ENCODE data around the gene CDV3.

Gene CDV3

DNA sequence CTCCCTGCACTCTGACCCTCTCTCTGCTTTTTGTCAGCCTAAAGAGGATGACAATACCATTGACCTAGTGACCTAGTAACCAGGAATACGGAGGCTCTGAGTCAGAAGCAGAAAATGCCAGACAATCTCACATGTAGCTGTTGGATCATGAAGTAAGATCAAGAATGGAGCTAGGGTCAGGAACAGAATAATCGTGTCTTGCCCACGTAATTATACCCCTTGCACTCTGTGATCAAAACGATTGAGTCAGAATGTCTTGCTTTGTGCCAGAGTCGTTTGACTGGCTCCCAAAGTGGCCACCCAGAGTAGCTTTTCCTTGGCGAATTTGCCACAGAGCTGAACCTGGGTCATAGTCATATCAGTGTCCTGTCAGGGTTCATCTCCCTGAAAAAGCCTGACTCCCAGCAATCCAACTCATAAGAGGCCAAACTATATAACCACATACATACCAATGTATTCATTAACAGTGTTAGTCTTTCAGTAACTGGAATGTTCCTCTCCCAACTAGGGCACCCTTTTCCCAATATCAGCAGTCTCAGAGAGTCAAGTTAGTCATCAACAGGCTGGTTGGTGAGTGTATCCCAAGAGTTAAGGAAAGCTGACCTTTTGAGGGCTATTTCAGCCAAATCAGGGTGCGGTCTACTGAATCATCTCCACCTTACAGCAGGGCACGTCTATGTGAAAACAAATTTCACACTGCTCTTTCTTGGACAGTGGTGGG lies 5.0 kb upstream of the CDV3 start:
- no peak for TF ChIP-seq CTCF (IDR thresholded peaks at IDR 0.05; ENCODE audit: extremely low read depth, insufficient read depth, missing control alignments)
- no peak for DNase-seq (ENCODE audit: low spot score)
- in situ Hi-C loops (cut with MboI; ENCODE audit: low pct_unique_long_range_greater_than_20kb, low sequenced_read_pairs, unreplicated experiment) = no loop called here

GRCh38 chr3:133570139-133570936 lies 3.1 kb upstream of the CDV3 start:
- no peak for DNase-seq (ENCODE audit: low spot score)
- no peak for TF ChIP-seq CTCF (IDR thresholded peaks at IDR 0.05; ENCODE audit: extremely low read depth, insufficient read depth, missing control alignments)
- in situ Hi-C loops (cut with MboI; ENCODE audit: low pct_unique_long_range_greater_than_20kb, low sequenced_read_pairs, unreplicated experiment) = loop anchor here (10.0 kb wide), 1 partner anchor 96 kb away; no protein-coding TSS in a partner anchor

DNA sequence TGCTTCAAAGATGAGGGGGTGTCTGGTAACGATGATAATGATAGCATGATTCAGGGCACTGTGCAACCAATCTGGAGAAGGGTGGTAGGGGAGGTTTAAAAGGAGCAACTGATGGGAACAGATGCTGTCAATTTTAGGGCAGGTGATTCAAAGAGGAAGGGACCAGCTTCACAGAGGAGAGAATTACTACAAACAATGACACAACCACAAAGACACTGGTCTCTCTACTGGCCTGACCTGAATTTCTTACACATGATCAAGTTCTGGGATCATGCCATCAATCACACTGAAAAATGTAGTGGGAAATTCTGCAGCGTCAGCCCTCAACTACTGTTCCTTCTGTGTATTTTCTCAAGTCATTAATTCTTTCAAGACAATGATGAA lies 2.6 kb upstream of the CDV3 start:
- in situ Hi-C loops (cut with MboI; ENCODE audit: low pct_unique_long_range_greater_than_20kb, low sequenced_read_pairs, unreplicated experiment) = loop anchor here (10.0 kb wide), 1 partner anchor 96 kb away; no protein-coding TSS in a partner anchor
- no peak for TF ChIP-seq CTCF (IDR thresholded peaks at IDR 0.05; ENCODE audit: extremely low read depth, insufficient read depth, missing control alignments)
- no peak for DNase-seq (ENCODE audit: low spot score)

- in situ Hi-C loops (cut with MboI; ENCODE audit: low pct_unique_long_range_greater_than_20kb, low sequenced_read_pairs, unreplicated experiment) = loop anchor here (10.0 kb wide), 1 partner anchor 98 kb away; no protein-coding TSS in a partner anchor
- DNase-seq (ENCODE audit: low spot score) = peak; percentile 47
Observed at GRCh38 chr3:133572158-133573053, 1.1 kb upstream of the CDV3 start.

DNA sequence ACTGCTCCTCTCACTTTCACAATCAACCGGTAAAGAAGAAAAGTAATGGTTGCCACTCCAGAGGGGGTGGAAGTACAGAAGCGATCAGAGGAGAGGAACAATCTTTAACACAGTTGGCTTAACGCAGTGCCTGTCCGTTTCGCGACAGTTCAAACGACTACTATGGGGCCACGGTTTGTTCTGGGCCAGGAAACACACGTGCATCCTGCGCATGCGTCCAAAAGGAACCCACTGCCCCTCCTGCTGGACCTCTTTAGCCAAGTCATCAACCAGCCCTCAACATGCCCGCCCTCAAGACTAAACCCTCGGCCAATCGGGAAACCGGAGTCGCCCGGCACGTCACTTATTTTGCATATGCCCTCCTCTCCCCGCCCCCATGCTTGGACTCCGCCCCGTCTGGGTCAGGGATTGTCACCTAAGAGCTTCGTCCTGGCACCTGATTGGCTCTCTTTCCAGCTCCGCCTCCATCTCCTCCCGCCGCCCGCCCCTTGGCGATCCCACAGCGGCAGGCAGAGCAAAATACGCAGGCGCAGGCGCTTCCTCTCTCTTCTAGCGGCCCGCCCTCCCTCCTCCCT lies 345 bp upstream of the CDV3 start:
- TF ChIP-seq CTCF (IDR thresholded peaks at IDR 0.05; ENCODE audit: extremely low read depth, insufficient read depth, missing control alignments) = no peak
- DNase-seq (ENCODE audit: low spot score) = peak; percentile 93
- in situ Hi-C loops (cut with MboI; ENCODE audit: low pct_unique_long_range_greater_than_20kb, low sequenced_read_pairs, unreplicated experiment) = loop anchor here (10.0 kb wide), 1 partner anchor 98 kb away; no protein-coding TSS in a partner anchor

More at GRCh38 chr3:133572158-133573053, 1.1 kb upstream of the CDV3 start:
- TF ChIP-seq CTCF (IDR thresholded peaks at IDR 0.05; ENCODE audit: extremely low read depth, insufficient read depth, missing control alignments) = no peak

All from GM13977 (cell line).